HTR-8/SVneo (cell line): Measurements from ENCODE around the gene TMEM208.

ENCODE experiments used
- DNase-seq: peaks from one replicate; pipeline ENCODE4 v3.0.0; 2011; ENCODE audit warnings: low spot score, mixed read lengths; ENCODE audit not compliant: insufficient read length
- FAIRE-seq: peaks from 2 replicates; lab custom pipeline; 2011; peaks lifted over from hg19 to GRCh38; lab: Jason Lieb, UNC

TMEM208 gene

DNA sequence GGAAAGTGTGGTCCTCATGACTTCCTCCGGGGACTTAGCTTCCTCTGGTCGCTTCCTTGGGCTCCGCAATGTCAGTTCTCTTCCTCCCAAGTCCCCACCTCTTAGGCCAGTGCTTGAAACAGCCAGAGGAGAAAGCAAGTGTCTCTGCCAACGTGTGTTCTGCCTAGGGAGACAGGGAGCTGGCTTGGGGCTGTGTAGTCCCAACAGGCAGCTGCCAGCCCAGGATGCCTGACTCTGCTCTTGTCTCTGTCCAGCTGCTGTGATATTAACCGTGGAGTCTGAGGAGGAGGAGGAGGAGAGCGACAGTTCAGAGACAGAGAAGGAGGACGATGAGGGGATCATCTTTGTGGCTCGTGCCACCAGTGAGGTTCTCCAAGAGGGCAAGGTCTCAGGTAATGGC lies 38.9 kb downstream of the TMEM208 start:
- FAIRE-seq (no peak), DNase-seq (no peak)

GRCh38 chr16:67268136-67268579 lies 41.2 kb downstream of the TMEM208 start:
- DNase-seq: peak; percentile 62
- FAIRE-seq: peak; percentile 89

DNA sequence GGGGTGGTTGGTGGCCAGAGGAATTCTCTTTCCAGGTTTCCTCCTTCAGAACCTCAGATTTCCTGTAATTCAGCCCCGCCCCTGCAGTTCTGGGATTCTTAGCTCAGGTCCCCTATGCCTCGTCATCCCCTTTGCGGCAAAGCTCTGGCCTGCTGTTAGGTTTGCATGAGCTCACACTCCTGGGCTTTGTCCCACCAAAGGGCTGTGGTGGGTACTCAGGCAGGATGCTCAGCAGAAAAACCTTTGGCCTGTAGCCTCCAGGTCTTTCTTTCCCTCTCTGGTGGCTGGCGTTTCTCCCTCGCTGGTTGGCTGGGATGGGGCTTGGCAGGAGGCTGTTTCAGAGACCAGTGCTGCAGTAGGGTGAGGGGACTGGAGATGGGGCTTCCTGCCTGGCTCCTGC lies 42.8 kb downstream of the TMEM208 start:
- no peak for FAIRE-seq
- DNase-seq: no peak

DNA sequence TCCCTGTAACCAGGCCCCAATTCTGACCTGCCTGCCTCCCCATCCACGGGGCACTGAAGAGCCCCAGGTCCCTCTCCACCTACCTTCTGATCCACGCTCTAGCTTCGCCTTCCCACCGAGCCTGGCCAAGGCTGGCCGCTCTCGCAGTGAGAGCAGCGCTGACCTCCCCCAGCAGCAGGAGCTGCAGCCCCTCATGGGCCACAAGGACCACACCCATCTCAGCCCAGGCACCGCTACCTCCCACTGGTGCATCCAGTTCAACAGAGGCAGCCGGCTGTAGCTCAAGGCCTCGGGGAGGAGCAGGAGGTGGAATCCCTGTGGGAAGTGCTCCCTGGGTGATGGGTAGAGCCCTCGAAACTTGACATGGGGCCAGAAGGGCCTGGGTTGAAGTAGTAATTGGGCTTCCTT lies 44.0 kb downstream of the TMEM208 start:
- FAIRE-seq (no peak), DNase-seq (no peak)

DNA sequence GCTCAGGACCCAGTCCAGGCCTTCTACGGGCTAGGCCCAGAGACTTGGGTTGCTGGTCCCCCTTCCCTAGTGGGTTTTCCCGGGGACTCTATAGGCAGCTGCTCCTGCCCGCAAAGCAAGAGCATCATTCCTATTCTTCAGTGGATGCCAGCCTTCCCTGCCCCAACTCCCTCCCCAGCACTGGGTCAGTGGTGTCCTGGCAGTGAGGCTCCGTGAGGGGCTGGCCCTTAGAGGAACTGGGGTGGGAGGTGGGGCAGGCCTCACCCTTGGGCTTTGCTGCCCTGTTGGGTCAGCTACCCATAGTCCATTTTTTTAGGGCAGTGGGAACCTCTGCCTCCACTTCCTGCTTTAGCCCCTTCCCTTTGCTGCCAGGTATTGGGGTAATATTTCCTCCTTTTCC lies 44.5 kb downstream of the TMEM208 start:
- DNase-seq (no peak), FAIRE-seq (no peak)

DNA sequence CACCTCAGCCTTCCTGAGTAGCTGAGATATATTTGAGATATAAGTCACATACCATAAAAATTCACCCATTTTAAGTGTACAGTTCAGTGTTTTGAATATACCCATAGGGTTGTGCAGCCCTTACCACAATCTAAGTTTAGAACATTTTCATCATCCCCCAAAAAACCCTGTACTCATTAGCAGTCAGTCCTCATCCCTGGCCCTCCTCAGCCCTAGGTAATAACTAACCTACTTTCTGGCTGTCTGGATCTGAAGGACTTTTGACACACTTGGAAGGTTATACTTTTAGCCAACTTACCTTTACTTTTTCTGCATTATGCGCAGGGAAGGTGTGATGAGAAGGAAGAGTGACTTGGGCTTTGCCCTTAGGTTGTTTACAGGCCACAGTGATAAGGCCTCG lies 48.4 kb downstream of the TMEM208 start:
- FAIRE-seq (no peak), DNase-seq (no peak)

- FAIRE-seq (peak; percentile 95), DNase-seq (peak; percentile 97)
Measured at GRCh38 chr16:67277294-67277998, 50.5 kb downstream of the TMEM208 start.

DNA sequence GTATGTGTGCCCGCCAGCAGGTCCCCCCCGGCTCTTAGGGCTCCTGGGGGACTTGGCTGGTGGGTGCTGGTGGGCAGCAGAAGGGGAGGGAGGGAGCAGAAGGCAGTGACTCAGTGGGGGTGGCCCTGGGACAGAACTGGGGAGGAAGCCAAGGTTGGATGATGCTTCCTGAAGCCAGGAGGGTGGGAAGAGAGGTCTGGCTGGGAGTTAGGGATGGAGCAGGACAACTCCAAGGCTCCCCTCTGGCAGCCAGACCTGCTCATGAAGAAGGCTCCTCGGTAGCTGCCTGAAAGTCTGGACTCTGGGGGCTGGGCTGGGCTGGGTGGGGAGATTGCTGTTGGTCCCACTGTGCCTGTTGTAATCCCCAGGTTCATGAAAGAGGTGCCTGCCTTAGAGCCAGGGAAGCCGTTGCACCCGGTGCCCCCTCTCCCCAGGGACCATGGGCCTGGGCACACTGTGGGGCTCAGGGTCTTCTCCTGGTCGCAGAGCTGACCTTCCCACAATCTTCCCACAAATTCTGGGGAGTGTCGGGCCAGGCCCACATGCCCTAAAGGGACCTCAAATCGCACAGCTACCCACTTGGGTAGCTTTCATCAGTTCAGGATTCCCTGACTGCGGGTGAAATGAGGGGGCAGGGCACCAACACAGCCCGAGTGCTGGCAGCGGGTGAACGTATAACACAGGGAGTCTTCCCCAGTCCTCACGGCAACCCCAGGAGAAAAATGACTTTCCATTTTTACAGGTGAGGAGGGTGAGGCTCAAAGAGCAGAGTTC lies 51.3 kb downstream of the TMEM208 start:
- FAIRE-seq (peak; percentile 92), DNase-seq (peak; percentile 41)
